Neuronal stem cell (in vitro differentiated cells): ENCODE results near the gene FGFR2.
A peak's percentile ranks its signal among the peaks of the same experiment; 100 is the strongest.

Experiments used
- DNase-seq: peaks from one replicate; pipeline ENCODE4 v3.0.0-alpha.2; 2013; ENCODE audit warnings: low spot score
- H2AFZ ChIP-seq: one replicate; pipeline ENCODE4 v1.6.1; 2013; ENCODE audit warnings: mild to moderate bottlenecking, low read length, inconsistent platforms
- H2AK5ac ChIP-seq: 2 replicates; pipeline ENCODE4 v1.6.1; 2013; ENCODE audit warnings: low read depth, mild to moderate bottlenecking, inconsistent platforms, low read length, moderate library complexity, mixed read lengths
- H2BK120ac ChIP-seq: 2 replicates; pipeline ENCODE4 v1.6.1; 2013; ENCODE audit warnings: low read depth, mild to moderate bottlenecking, inconsistent platforms, low read length, moderate library complexity, mixed read lengths
- H2BK12ac ChIP-seq: one replicate; pipeline ENCODE4 v1.6.1; 2013; ENCODE audit warnings: low read length, inconsistent platforms
- H2BK15ac ChIP-seq: 2 replicates; pipeline ENCODE4 v1.6.1; 2013; ENCODE audit warnings: mild to moderate bottlenecking, low read length, inconsistent platforms, mixed read lengths
- H2BK5ac ChIP-seq: one replicate; pipeline ENCODE4 v1.6.1; 2013; ENCODE audit warnings: inconsistent platforms, mild to moderate bottlenecking, low read length, moderate library complexity
- H3K14ac ChIP-seq: one replicate; pipeline ENCODE4 v1.6.1; 2013; ENCODE audit warnings: low read length, inconsistent platforms
- H3K18ac ChIP-seq: 2 replicates; pipeline ENCODE4 v1.6.1; 2013; ENCODE audit warnings: low read length, inconsistent platforms
- H3K23ac ChIP-seq: 2 replicates; pipeline ENCODE4 v1.6.1; 2013; ENCODE audit warnings: low read depth, mild to moderate bottlenecking, mixed read lengths, low read length, inconsistent platforms; ENCODE audit not compliant: poor library complexity
- H3K27ac ChIP-seq: replicated peaks from 3 replicates; pipeline ENCODE4 v1.5.1; 2013; ENCODE audit warnings: low read length, inconsistent platforms
- H3K27me3 ChIP-seq, 3 experiments: 2 replicates each; pipeline ENCODE4 v1.6.1; 2013; ENCODE audit warnings: low read length in 3 of 3, mild to moderate bottlenecking in 2 of 3, inconsistent platforms in 1 of 3, low read depth in 1 of 3, mixed read lengths in 1 of 3, moderate library complexity in 1 of 3; ENCODE audit not compliant: control insufficient read depth in 3 of 3, insufficient read depth in 3 of 3
- H3K36me3 ChIP-seq, 2 donors: replicated peaks in 1 of 2; 2 replicates each; pipeline ENCODE4 v1.6.1; 2013; ENCODE audit warnings: low read length in 2 of 2; ENCODE audit not compliant: control insufficient read depth in 2 of 2, insufficient read depth in 2 of 2
- H3K4ac ChIP-seq: 2 replicates; pipeline ENCODE4 v1.6.1; 2013; ENCODE audit warnings: inconsistent platforms, mild to moderate bottlenecking, low read length, moderate library complexity
- H3K4me1 ChIP-seq, 2 donors: 1 replicate in 1 of 2; 2 replicates in 1 of 2; pipeline ENCODE4 v1.6.1; 2013; ENCODE audit warnings: low read length in 2 of 2, low read depth in 1 of 2; ENCODE audit not compliant: control insufficient read depth in 2 of 2, insufficient read depth in 1 of 2
- H3K4me2 ChIP-seq: one replicate; pipeline ENCODE4 v1.6.1; 2013; ENCODE audit warnings: mild to moderate bottlenecking, low read length, inconsistent platforms; ENCODE audit not compliant: insufficient read depth, poor library complexity, severe bottlenecking
- H3K4me3 ChIP-seq, 2 donors: 2 replicates each; pipeline ENCODE4 v1.5.1; 2013; ENCODE audit warnings: low read length in 2 of 2, mild to moderate bottlenecking in 2 of 2, inconsistent platforms in 1 of 2, moderate library complexity in 1 of 2
- H3K79me1 ChIP-seq: one replicate; pipeline ENCODE4 v1.6.1; 2013; ENCODE audit warnings: low read depth, mild to moderate bottlenecking, inconsistent platforms, low read length, moderate library complexity
- H3K9ac ChIP-seq: one replicate; pipeline ENCODE4 v1.6.1; 2013; ENCODE audit warnings: mild to moderate bottlenecking, low read depth, low read length, inconsistent platforms; ENCODE audit not compliant: poor library complexity
- H3K9me3 ChIP-seq, 2 donors: replicated peaks in 1 of 2; 2 replicates each; pipeline versions ENCODE3 to v1.6.1; 2013; ENCODE audit warnings: low read length in 2 of 2, mild to moderate bottlenecking in 2 of 2, inconsistent platforms in 1 of 2, low read depth in 1 of 2, mixed read lengths in 1 of 2, moderate library complexity in 1 of 2; ENCODE audit not compliant: control insufficient read depth in 2 of 2, insufficient read depth in 1 of 2
- H4K8ac ChIP-seq: one replicate; pipeline ENCODE4 v1.6.1; 2013; ENCODE audit warnings: low read depth, mild to moderate bottlenecking, inconsistent platforms, low read length, moderate library complexity
- H4K91ac ChIP-seq: one replicate; pipeline ENCODE4 v1.6.1; 2013; ENCODE audit warnings: low read length, low read depth, mild to moderate bottlenecking, inconsistent platforms; ENCODE audit not compliant: poor library complexity
- WGBS, 2 donors: extraction: QIAGEN DNeasy Blood & Tissue Kit; methylation state at CpG; one replicate each; pipeline ENCODE4 v1.1.7; 2013; ENCODE audit warnings: missing lambda C conversion rate in 2 of 2, mixed read lengths in 1 of 2; ENCODE audit not compliant: insufficient read length in 2 of 2, insufficient replicate concordance in 1 of 2; ENCODE audit errors: extremely low coverage in 2 of 2; 5-methylcytosine and 5-hydroxymethylcytosine counted together

The FGFR2 gene

DNA sequence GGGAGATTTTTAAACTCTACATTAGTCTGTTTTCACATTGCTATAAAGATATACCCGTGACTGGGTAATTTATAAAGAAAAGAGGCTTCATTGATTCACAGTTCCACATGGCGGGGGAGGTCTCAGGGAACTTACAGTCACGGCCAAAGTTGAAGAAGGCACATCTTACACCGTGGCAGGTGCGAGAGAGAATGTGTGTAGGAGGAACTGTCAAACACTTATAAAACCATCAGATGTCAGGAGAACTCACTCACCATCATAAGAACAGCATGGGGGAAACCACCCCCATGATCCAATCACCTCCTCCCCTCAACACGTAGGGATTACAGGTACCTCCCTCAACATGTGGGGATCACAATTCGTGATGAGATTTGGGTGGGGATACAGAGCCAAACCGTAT is 129.5 kb downstream of the FGFR2 start:
- no peaks in the 10 kb centered on the region for H3K9me3 ChIP-seq
- H3K27ac ChIP-seq, result no peak overlapping the region
- DNase-seq, result no peak
- no CpG with 5 or more reads among the region's 8 CpGs for WGBS, 2 donors
- H3K79me1 ChIP-seq, result no peaks in the 10 kb centered on the region
- H3K27me3 ChIP-seq, result peaks cover 0 to 27% (median 0%) of the 10 kb centered on the region in 3 experiments
- no peak overlapping the region for H3K4me3 ChIP-seq
- peaks cover 0 to 3% of the 10 kb centered on the region in 2 donors for H3K4me1 ChIP-seq
- no peak overlapping the region for H3K9ac ChIP-seq
- no peak overlapping the region for H2BK120ac ChIP-seq
- H4K91ac ChIP-seq, result no peak overlapping the region
- no peak overlapping the region for H3K23ac ChIP-seq
- H4K8ac ChIP-seq, result no peak overlapping the region
- H3K4ac ChIP-seq, result no peak overlapping the region
- no peaks in the 10 kb centered on the region for H3K36me3 ChIP-seq
- H2AFZ ChIP-seq, result no peak overlapping the region
- no peak overlapping the region for H3K14ac ChIP-seq
- H2BK15ac ChIP-seq, result no peak overlapping the region
- no peak overlapping the region for H3K4me2 ChIP-seq
- H3K18ac ChIP-seq, result no peak overlapping the region
- H2AK5ac ChIP-seq, result no peak overlapping the region
- H2BK5ac ChIP-seq, result no peak overlapping the region
- H2BK12ac ChIP-seq, result no peak overlapping the region

DNA sequence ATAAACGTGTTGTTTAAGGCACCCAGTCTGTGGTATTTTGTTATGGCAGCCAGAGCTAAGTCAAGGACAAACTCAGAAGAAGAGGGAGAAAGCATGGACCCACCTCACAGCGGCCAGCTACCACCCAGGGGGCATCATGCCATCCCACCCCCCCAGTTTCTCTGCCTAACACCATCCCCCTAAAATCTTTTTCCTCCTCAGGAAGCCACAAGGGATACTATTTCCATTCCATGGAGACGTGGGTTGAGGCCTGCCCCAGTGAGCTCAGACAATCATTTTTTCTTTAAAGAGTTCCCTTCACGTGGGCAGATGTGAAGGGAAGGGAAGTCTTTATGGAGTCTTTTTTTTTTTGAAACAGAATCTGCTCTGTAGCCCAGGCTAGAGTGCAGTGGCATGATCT is 131.8 kb downstream of the FGFR2 start:
- Histone ChIP-seq H3K79me1 (no peaks in the 10 kb centered on the region), H2AFZ (no peak overlapping the region), H3K36me3 (no peaks in the 10 kb centered on the region), H2BK12ac (no peak overlapping the region), H3K9ac (no peak overlapping the region), H2BK5ac (no peak overlapping the region), H4K8ac (no peak overlapping the region), H2AK5ac (no peak overlapping the region), H3K4me2 (no peak overlapping the region), H3K27me3 (peaks cover 0 to 31% (median 0%) of the 10 kb centered on the region in 3 experiments), H3K4ac (no peak overlapping the region), H3K4me1 (peaks cover 0 to 3% of the 10 kb centered on the region in 2 donors), H2BK15ac (no peak overlapping the region), H3K4me3 (no peak overlapping the region), H3K9me3 (no peaks in the 10 kb centered on the region), H2BK120ac (no peak overlapping the region), H3K18ac (no peak overlapping the region), H3K23ac (no peak overlapping the region), H3K14ac (no peak overlapping the region), H4K91ac (no peak overlapping the region), H3K27ac (no peak overlapping the region)
- WGBS, 2 donors, result no CpG with 5 or more reads among the region's 4 CpGs
- DNase-seq, result no peak

DNA sequence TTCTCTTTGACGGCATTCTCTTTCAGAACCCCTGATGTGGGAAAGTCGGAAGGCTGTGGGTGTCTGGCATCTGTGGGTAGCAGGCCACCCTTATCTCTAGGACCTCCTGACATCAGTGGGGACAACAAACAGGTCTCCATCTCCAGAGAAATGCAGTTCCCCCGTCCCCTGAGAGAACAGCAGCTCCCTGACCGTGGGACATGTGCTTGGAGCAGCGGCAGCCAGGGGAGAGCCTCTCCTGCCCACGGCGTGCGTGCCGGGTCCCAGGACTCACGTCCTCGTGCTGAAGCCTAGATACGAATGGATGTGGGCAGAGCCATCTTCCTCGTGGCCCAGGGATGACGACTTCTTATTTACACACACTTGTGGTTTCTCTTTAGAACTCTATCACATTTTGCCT is 133.0 kb downstream of the FGFR2 start:
- no peak overlapping the region for H2BK12ac ChIP-seq
- no peak overlapping the region for H4K91ac ChIP-seq
- no peak overlapping the region for H3K27ac ChIP-seq
- H3K4me2 ChIP-seq, result no peak overlapping the region
- peaks cover 0 to 33% (median 0%) of the 10 kb centered on the region in 3 experiments for H3K27me3 ChIP-seq
- no peak overlapping the region for H3K4me3 ChIP-seq
- no peaks in the 10 kb centered on the region for H3K9me3 ChIP-seq
- no peaks in the 10 kb centered on the region for H3K36me3 ChIP-seq
- H3K79me1 ChIP-seq, result no peaks in the 10 kb centered on the region
- H3K23ac ChIP-seq, result no peak overlapping the region
- no peak overlapping the region for H3K4ac ChIP-seq
- H3K14ac ChIP-seq, result peak overlapping the region; percentile 79
- no peak overlapping the region for H2BK120ac ChIP-seq
- H3K9ac ChIP-seq, result no peak overlapping the region
- no peak overlapping the region for H2BK15ac ChIP-seq
- H3K18ac ChIP-seq, result no peak overlapping the region
- no peak for DNase-seq
- no peak overlapping the region for H2AK5ac ChIP-seq
- no CpG with 5 or more reads among the region's 14 CpGs for WGBS, 2 donors
- no peak overlapping the region for H4K8ac ChIP-seq
- no peak overlapping the region for H2AFZ ChIP-seq
- no peak overlapping the region for H2BK5ac ChIP-seq
- peaks cover 0 to 3% of the 10 kb centered on the region in 2 donors for H3K4me1 ChIP-seq

DNA sequence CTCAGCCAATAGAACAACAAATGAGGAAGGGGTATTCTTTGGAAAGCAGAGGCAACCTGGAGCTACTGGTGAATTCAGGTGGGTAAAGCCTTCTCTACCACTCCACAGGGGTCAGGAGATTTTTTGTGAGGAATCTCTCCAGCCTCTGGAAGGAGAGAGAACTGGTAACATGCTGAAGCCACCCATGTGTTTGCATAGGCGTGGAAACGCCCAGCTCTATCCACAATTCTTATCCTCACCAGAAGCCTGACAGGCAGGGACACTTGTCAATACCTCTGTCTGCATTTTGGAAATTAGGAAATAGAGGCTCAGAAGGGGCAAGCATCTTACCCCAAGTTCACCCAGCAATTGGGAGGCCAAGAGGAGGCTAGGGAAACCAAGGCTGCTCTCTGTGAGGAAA is 133.7 kb downstream of the FGFR2 start:
- no peak overlapping the region for H3K4me2 ChIP-seq
- H2BK15ac ChIP-seq, result no peak overlapping the region
- no peak overlapping the region for H3K18ac ChIP-seq
- no peak overlapping the region for H3K14ac ChIP-seq
- peaks cover 0 to 33% (median 0%) of the 10 kb centered on the region in 3 experiments for H3K27me3 ChIP-seq
- no peak overlapping the region for H3K4me3 ChIP-seq
- H4K8ac ChIP-seq, result no peak overlapping the region
- no peaks in the 10 kb centered on the region for H3K9me3 ChIP-seq
- no CpG with 5 or more reads among the region's 2 CpGs for WGBS, 2 donors
- H3K4ac ChIP-seq, result no peak overlapping the region
- no peak overlapping the region for H3K27ac ChIP-seq
- no peak overlapping the region for H3K23ac ChIP-seq
- peaks cover 0 to 3% of the 10 kb centered on the region in 2 donors for H3K4me1 ChIP-seq
- H3K79me1 ChIP-seq, result no peaks in the 10 kb centered on the region
- H2BK12ac ChIP-seq, result no peak overlapping the region
- H2BK120ac ChIP-seq, result no peak overlapping the region
- no peak overlapping the region for H4K91ac ChIP-seq
- no peak for DNase-seq
- H2AK5ac ChIP-seq, result no peak overlapping the region
- H3K36me3 ChIP-seq, result no peaks in the 10 kb centered on the region
- H2AFZ ChIP-seq, result no peak overlapping the region
- H3K9ac ChIP-seq, result no peak overlapping the region
- H2BK5ac ChIP-seq, result no peak overlapping the region
